NCI-H524 (cell line): ENCODE data around the gene RALGAPA1.
A peak's percentile ranks its signal among the peaks of the same experiment; 100 is the strongest.

Source experiments
- DNase-seq, 2 experiments: peaks; one replicate each; lab custom pipeline; 2025; lab: John Stamatoyannopoulos, UW

The RALGAPA1 gene

GRCh38 chr14:35535483-35536112 is 273.5 kb downstream of the RALGAPA1 start:
- DNase-seq = peak; percentile 44 to 60

GRCh38 chr14:35534873-35535482 is 274.1 kb downstream of the RALGAPA1 start:
- DNase-seq = peak; percentile 33 to 66

- DNase-seq = peak in 1 of 2 experiments; percentile 97
These were observed 274.8 kb downstream of the RALGAPA1 start for GRCh38 chr14:35534208-35534872.

GRCh38 chr14:35533357-35534207 is 275.5 kb downstream of the RALGAPA1 start, which contains the start of gene INSM2:
TSS of gene INSM2 (plus strand) at chr14:35534164. CDS start at chr14:35534253, 89 bp downstream.
- peak; percentile 92 to 97 for DNase-seq

GRCh38 chr14:35532783-35533356 is 276.2 kb downstream of the RALGAPA1 start:
- DNase-seq = no peak

GRCh38 chr14:35531960-35532747 is 276.9 kb downstream of the RALGAPA1 start:
- no peak for DNase-seq

GRCh38 chr14:35526962-35527361 is 282.1 kb downstream of the RALGAPA1 start:
- no peak for DNase-seq

- no peak for DNase-seq
These were observed 283.4 kb downstream of the RALGAPA1 start for GRCh38 chr14:35525695-35526094.

- DNase-seq = no peak
These were observed 289.1 kb downstream of the RALGAPA1 start for GRCh38 chr14:35519986-35520385.

GRCh38 chr14:35515916-35516315 is 293.2 kb downstream of the RALGAPA1 start:
- DNase-seq = no peak

- DNase-seq = no peak
These were observed 296.3 kb downstream of the RALGAPA1 start for GRCh38 chr14:35512765-35513164.

- peak in 1 of 2 experiments; percentile 26 for DNase-seq
These were observed 299.2 kb downstream of the RALGAPA1 start for GRCh38 chr14:35509846-35510245.

- no peak for DNase-seq
These were observed 302.2 kb downstream of the RALGAPA1 start for GRCh38 chr14:35506927-35507326.

- no peak for DNase-seq
These were observed 302.6 kb downstream of the RALGAPA1 start for GRCh38 chr14:35506461-35506860.

GRCh38 chr14:35504260-35504659 is 304.8 kb downstream of the RALGAPA1 start:
- DNase-seq = peak in 1 of 2 experiments; percentile 62

- peak in 1 of 2 experiments; percentile 60 for DNase-seq
These were observed 305.4 kb downstream of the RALGAPA1 start for GRCh38 chr14:35503646-35504045.

- no peak for DNase-seq
These were observed 309.9 kb downstream of the RALGAPA1 start for GRCh38 chr14:35499180-35499579.

- DNase-seq = no peak
These were observed 313.8 kb downstream of the RALGAPA1 start for GRCh38 chr14:35495278-35495677.

- DNase-seq = no peak
These were observed 316.5 kb downstream of the RALGAPA1 start for GRCh38 chr14:35492569-35493014.
